Body of pancreas (tissue), 4 donors: ENCODE results near the gene PRIMA1. TPM values are rescaled to one million over a fixed set of nuclear protein-coding genes. Genes with fewer than 3 reads are reported as not detected.

Experiments
- ATAC-seq: fragments of 150-250 bp; one replicate; pipeline ENCODE4 v1.9.1; 2016
- DNase-seq, 4 donors: peaks; one replicate each; pipeline ENCODE4 v3.0.0-alpha.2; 2019
- H3K27ac ChIP-seq, 4 donors: fragments of 200-600 bp; sonication (generic); 1 replicate in 3 of 4; 2 replicates in 1 of 4; pipeline versions ENCODE4 v1.5.1 to v1.6.1; 2016 to 2019; ENCODE audit warnings: mild to moderate bottlenecking in 1 of 4, mixed read lengths in 1 of 4, moderate library complexity in 1 of 4
- H3K27me3 ChIP-seq, 2 donors: fragments of 200-600 bp; sonication (generic); one replicate each; pipeline ENCODE4 v1.6.0; 2016; ENCODE audit warnings: mild to moderate bottlenecking in 1 of 2
- H3K36me3 ChIP-seq, 2 donors: fragments of 200-600 bp; sonication (generic); replicated peaks in 1 of 2; 2 replicates each; pipeline ENCODE4 v1.5.1; 2016; ENCODE audit warnings: low read depth in 2 of 2; ENCODE audit not compliant: insufficient read depth in 1 of 2
- H3K4me1 ChIP-seq: fragments of 200-600 bp; sonication (generic); one replicate; pipeline ENCODE4 v1.6.0; 2016
- H3K4me3 ChIP-seq, 2 donors: fragments of 200-600 bp; sonication (generic); 1 replicate in 1 of 2; 2 replicates in 1 of 2; pipeline ENCODE4 v1.5.1; 2016 to 2019
- H3K9me3 ChIP-seq, 3 donors: fragments of 200-600 bp; sonication (generic); 1 replicate in 2 of 3; 2 replicates in 1 of 3; pipeline ENCODE4 v1.5.1; 2016
- CTCF ChIP-seq, 7 experiments: fragments of 450-650 bp in 4 of 7; fragments of 200-600 bp in 3 of 7; sonication (generic) in 3 of 7; IDR thresholded peaks; one replicate each; pipeline ENCODE4 v1.5.1; 2016 to 2019; ENCODE audit warnings: antibody characterized with exemption in 7 of 7
- POLR2A ChIP-seq, 3 donors: fragments of 450-650 bp; IDR thresholded peaks; one replicate each; pipeline ENCODE4 v1.6.1; 2016; ENCODE audit warnings: antibody characterized with exemption in 3 of 3, mild to moderate bottlenecking in 2 of 3
- WGBS, 2 donors: methylation state at CpG; one replicate each; pipeline ENCODE4 v1.1.5; 2017; 5-methylcytosine and 5-hydroxymethylcytosine counted together
- intact Hi-C: fragments of 100-400 bp; cut with DNase I; formaldehyde crosslinking; loops from one replicate; pipeline ENCODE4 v1.15.1; 2023
- total RNA-seq, 2 donors: library from RNA; depleted of rRNA; stranded (reverse); fragments of >200 nt; gene quantifications; one replicate each; pipeline ENCODE4 v1.1.0, GENCODE V29; 2016

PRIMA1 gene
- total RNA-seq, 2 donors from 2014 or later = 0.26 to 0.33 TPM

GRCh38 chr14:93789228-93790130 is 1.2 kb upstream of the PRIMA1 start:
- Histone ChIP-seq H3K9me3 (no peaks in the 10 kb centered on the region), H3K4me1 (peaks cover 17% of the 10 kb centered on the region), H3K27ac (no peak overlapping the region), H3K27me3 (no peaks in the 10 kb centered on the region), H3K36me3 (no peaks in the 10 kb centered on the region), H3K4me3 (no peak overlapping the region)
- 19 to 29% methylated on average over 23 to 29 of the region's 29 CpGs for WGBS, 2 donors
- ATAC-seq = peak; percentile 15
- intact Hi-C loops = no loop called here
- DNase-seq = no peak
- TF ChIP-seq POLR2A (IDR thresholded peaks at IDR 0.05) = no peak

GRCh38 chr14:93788543-93789227 is 400 bp upstream of the PRIMA1 start:
- TF ChIP-seq POLR2A (IDR thresholded peaks at IDR 0.05) (no peak), CTCF (IDR thresholded peaks at IDR 0.05) (peak in 1 of 7 experiments; percentile 12)
- H3K4me1 ChIP-seq = peaks cover 17% of the 10 kb centered on the region
- no peaks in the 10 kb centered on the region for H3K27me3 ChIP-seq
- intact Hi-C loops = no loop called here
- ATAC-seq (peak; percentile 68), DNase-seq (peak in 1 of 4 donors; percentile 5)
- no peak overlapping the region for H3K27ac ChIP-seq
- no peaks in the 10 kb centered on the region for H3K36me3 ChIP-seq
- 0 to 7% methylated on average over 3 to 75 of the region's 79 CpGs for WGBS, 2 donors
- H3K4me3 ChIP-seq = no peak overlapping the region
- H3K9me3 ChIP-seq = no peaks in the 10 kb centered on the region

GRCh38 chr14:93787465-93788292 is 606 bp downstream of the PRIMA1 start:
- no peaks in the 10 kb centered on the region for H3K36me3 ChIP-seq
- no peaks in the 10 kb centered on the region for H3K9me3 ChIP-seq
- no peak for TF ChIP-seq CTCF (IDR thresholded peaks at IDR 0.05)
- no peak for TF ChIP-seq POLR2A (IDR thresholded peaks at IDR 0.05)
- no peak overlapping the region for H3K4me3 ChIP-seq
- no peaks in the 10 kb centered on the region for H3K27me3 ChIP-seq
- intact Hi-C loops = no loop called here
- H3K4me1 ChIP-seq = peaks cover 17% of the 10 kb centered on the region
- no peak for ATAC-seq
- no peak overlapping the region for H3K27ac ChIP-seq
- DNase-seq = no peak
- 6 to 13% methylated on average over 25 to 52 of the region's 52 CpGs for WGBS, 2 donors

- H3K4me3 ChIP-seq = no peak overlapping the region
- H3K27me3 ChIP-seq = no peaks in the 10 kb centered on the region
- ATAC-seq (no peak), DNase-seq (no peak)
- peaks cover 17% of the 10 kb centered on the region for H3K4me1 ChIP-seq
- H3K9me3 ChIP-seq = no peaks in the 10 kb centered on the region
- no peaks in the 10 kb centered on the region for H3K36me3 ChIP-seq
- intact Hi-C loops = no loop called here
- WGBS, 2 donors = 27 to 40% methylated on average over 4 of the region's 4 CpGs
- no peak overlapping the region for H3K27ac ChIP-seq
- TF ChIP-seq POLR2A (IDR thresholded peaks at IDR 0.05) = no peak
- TF ChIP-seq CTCF (IDR thresholded peaks at IDR 0.05) = no peak
These were observed 2.9 kb downstream of the PRIMA1 start for GRCh38 chr14:93785423-93785822.

GRCh38 chr14:93784878-93785277 is 3.4 kb downstream of the PRIMA1 start:
- WGBS, 2 donors = 49 to 57% methylated on average over 3 of the region's 3 CpGs
- Histone ChIP-seq H3K9me3 (no peaks in the 10 kb centered on the region), H3K4me1 (peaks cover 17% of the 10 kb centered on the region), H3K27ac (no peak overlapping the region), H3K36me3 (no peaks in the 10 kb centered on the region), H3K27me3 (no peaks in the 10 kb centered on the region), H3K4me3 (no peak overlapping the region)
- no peak for DNase-seq
- TF ChIP-seq CTCF (IDR thresholded peaks at IDR 0.05) (no peak), POLR2A (IDR thresholded peaks at IDR 0.05) (no peak)
- intact Hi-C loops = no loop called here
- no peak for ATAC-seq
